Duodenal mucosa (tissue), 2 donors: Measurements from ENCODE around the gene UBL3.

Source experiments
- H3K27ac ChIP-seq: one replicate; pipeline ENCODE4 v1.7.0; 2013; ENCODE audit warnings: low read depth, low read length
- H3K27me3 ChIP-seq, 2 donors: one replicate each; pipeline ENCODE4 v1.7.0; 2013; ENCODE audit warnings: low read length in 2 of 2, control low read depth in 1 of 2; ENCODE audit not compliant: insufficient read depth in 2 of 2, control insufficient read depth in 1 of 2
- H3K36me3 ChIP-seq, 2 donors: one replicate each; pipeline ENCODE4 v1.7.0; 2013; ENCODE audit warnings: low read length in 2 of 2, control low read depth in 1 of 2; ENCODE audit not compliant: insufficient read depth in 2 of 2, control insufficient read depth in 1 of 2
- H3K4me1 ChIP-seq, 2 donors: one replicate each; pipeline ENCODE4 v1.7.0; 2013; ENCODE audit warnings: low read length in 2 of 2, control low read depth in 1 of 2; ENCODE audit not compliant: insufficient read depth in 2 of 2, control insufficient read depth in 1 of 2
- H3K4me3 ChIP-seq, 2 donors: one replicate each; pipeline ENCODE4 v1.7.0; 2013; ENCODE audit warnings: low read length in 2 of 2, low read depth in 1 of 2
- H3K9ac ChIP-seq, 2 donors: one replicate each; pipeline ENCODE4 v1.7.0; 2013; ENCODE audit warnings: low read length in 2 of 2, low read depth in 1 of 2
- H3K9me3 ChIP-seq, 2 donors: one replicate each; pipeline ENCODE4 v1.7.0; 2013; ENCODE audit warnings: low read length in 2 of 2, control low read depth in 1 of 2; ENCODE audit not compliant: control insufficient read depth in 1 of 2

The UBL3 gene

DNA sequence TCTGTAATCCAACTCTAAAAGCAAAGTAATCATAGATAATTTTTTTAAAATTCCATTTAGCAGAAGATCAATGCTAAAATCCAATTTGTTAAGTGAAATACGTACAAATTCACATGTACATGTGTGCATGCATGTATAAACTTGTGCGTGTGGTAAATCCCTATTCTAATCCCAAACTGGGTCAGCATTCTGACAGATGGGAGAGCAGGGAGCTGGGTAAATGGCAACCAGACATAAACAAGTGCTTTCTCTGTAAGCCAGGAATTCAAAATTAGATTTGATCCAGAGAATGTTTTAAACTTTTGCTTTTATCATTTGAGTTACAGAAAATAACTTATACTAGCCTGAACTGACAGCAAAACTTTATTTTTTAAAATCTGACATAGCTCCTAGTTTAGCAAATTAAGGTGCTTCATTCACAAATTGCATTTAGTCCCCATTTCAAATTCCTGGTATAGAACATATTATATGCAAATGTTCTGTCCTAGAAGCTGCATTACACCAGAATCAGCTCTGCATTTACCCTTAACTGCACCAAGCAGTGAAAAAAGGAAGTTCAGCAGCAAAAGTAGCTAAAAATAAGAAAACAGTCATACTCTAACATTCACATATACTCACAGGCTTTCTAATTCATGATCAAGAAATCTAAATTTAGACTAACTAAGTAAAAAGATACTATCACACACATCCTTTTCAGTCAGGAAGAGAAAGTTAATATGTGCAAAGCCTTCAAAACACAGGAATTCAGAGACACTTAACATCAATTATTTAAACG lies 32.6 kb downstream of the UBL3 start:
- Histone ChIP-seq H3K27ac (no peak overlapping the region), H3K4me3 (no peak overlapping the region), H3K27me3 (no peaks in the 10 kb centered on the region), H3K36me3 (no peaks in the 10 kb centered on the region), H3K4me1 (peaks cover 11 to 12% of the 10 kb centered on the region in 2 donors), H3K9ac (no peak overlapping the region), H3K9me3 (no peaks in the 10 kb centered on the region)

DNA sequence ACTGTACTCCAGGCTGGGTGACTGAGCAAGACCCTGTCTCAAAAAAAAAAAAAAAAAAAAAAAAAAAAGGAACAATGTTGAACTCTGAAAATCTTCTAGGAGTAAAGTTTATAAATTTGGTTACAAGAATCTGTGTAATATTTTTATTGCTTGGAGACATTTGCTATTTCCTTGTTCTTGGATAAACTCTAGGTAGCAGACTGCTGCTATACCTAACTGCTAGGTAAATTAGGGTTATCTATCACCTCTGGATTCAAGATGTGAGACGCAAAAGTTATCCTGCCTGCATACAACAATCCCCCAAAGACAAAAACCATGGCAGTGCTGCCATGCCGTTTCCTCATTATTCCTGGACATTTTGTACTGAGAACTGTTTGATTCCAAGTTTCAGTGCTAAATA lies 33.7 kb downstream of the UBL3 start:
- no peak overlapping the region for H3K27ac ChIP-seq
- H3K36me3 ChIP-seq, result no peaks in the 10 kb centered on the region
- H3K9me3 ChIP-seq, result no peaks in the 10 kb centered on the region
- peaks cover 11 to 18% of the 10 kb centered on the region in 2 donors for H3K4me1 ChIP-seq
- no peak overlapping the region for H3K9ac ChIP-seq
- H3K27me3 ChIP-seq, result no peaks in the 10 kb centered on the region
- H3K4me3 ChIP-seq, result no peak overlapping the region

DNA sequence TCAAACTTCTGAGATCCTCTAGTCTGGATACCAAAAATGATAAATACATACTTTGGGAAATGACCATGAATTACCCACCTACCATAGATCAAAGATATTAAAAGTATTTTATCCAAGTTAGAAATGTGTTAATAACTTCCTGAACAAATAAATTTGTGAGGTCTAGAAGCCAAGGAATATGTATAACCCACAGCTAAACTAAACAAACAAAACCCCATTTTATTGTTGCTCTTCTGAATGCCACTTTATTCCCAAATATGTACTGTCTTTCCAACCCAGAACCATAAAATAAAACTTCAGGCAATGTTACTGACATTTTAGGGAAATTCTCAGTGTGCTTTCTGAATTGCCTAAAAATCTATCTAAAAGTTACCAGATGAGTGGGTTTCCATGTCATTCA lies 35.1 kb downstream of the UBL3 start:
- no peaks in the 10 kb centered on the region for H3K27me3 ChIP-seq
- peaks cover 18 to 32% of the 10 kb centered on the region in 2 donors for H3K4me1 ChIP-seq
- H3K36me3 ChIP-seq, result no peaks in the 10 kb centered on the region
- H3K27ac ChIP-seq, result no peak overlapping the region
- H3K4me3 ChIP-seq, result no peak overlapping the region
- no peaks in the 10 kb centered on the region for H3K9me3 ChIP-seq
- no peak overlapping the region for H3K9ac ChIP-seq

DNA sequence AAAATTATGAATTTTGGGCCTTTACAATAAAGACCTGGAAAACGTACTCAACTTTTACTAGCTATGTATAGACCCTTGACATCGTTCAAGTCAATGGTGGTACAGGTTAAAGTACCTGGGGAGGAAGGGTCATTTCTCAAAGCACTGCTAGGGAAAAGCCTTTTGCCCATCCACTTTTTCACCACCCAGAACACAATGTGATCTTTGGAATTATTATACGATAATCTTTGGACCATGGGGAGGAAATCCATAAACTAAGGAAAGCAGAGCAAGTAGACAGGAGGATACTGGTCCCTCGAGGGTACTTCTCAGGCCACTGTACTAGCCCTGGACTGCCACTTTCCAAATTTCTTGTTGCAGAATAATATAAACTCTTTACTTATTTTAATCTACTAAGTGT lies 39.5 kb downstream of the UBL3 start:
- Histone ChIP-seq H3K27ac (no peak overlapping the region), H3K9me3 (no peaks in the 10 kb centered on the region), H3K4me1 (peaks cover 22 to 34% of the 10 kb centered on the region in 2 donors), H3K4me3 (peak overlapping the region in 1 of 2 donors; percentile 3), H3K27me3 (no peaks in the 10 kb centered on the region), H3K9ac (no peak overlapping the region), H3K36me3 (no peaks in the 10 kb centered on the region)

DNA sequence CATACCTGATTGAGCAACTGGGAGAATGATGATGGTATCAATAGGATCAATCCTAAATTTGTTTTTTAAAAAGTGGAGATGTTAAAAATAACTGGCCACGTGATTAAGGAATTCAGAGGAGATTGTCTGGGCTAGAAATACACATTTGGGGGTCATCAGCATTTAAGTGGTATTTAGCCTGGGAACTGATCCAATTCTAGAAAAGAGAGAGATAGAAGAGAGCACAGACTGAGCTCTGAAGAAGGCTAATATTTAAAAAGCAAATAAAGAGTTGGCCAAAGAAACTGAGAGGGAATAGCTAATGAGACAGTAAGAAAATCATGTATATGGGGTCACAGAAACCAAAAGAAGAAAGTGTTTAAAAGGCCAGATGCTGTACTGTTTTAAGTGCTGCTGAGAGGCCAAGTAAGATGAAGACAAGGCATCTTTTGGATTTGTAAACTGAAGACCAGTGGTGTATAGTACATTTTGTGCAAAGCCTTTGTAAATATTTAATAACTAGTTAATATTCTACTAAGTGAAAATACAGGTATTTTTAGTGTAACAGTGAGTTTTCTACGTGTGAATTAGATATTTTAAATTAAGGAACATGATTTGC lies 40.2 kb downstream of the UBL3 start:
- no peak overlapping the region for H3K27ac ChIP-seq
- H3K4me3 ChIP-seq, result no peak overlapping the region
- no peaks in the 10 kb centered on the region for H3K27me3 ChIP-seq
- peaks cover 22 to 34% of the 10 kb centered on the region in 2 donors for H3K4me1 ChIP-seq
- H3K36me3 ChIP-seq, result no peaks in the 10 kb centered on the region
- no peaks in the 10 kb centered on the region for H3K9me3 ChIP-seq
- H3K9ac ChIP-seq, result no peak overlapping the region

DNA sequence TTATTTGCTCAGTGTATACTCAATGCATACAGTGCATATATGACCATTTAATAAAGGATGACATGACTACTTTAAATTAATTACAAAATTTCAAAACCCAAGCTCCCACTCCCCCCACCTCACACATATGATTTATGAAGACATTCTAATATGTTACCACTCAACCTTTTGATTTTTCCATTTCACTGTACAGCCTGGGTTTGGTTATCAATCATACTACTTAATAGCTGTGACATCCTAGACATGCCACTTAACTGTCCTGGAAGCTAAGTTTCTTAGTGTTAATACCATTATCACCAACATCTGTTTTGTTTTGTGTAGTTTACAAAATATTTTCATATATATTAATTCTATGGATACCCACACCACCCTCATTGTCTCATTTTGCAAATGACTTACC lies 42.2 kb downstream of the UBL3 start:
- Histone ChIP-seq H3K9ac (no peak overlapping the region), H3K27ac (no peak overlapping the region), H3K27me3 (no peaks in the 10 kb centered on the region), H3K4me1 (peaks cover 22 to 34% of the 10 kb centered on the region in 2 donors), H3K9me3 (no peaks in the 10 kb centered on the region), H3K4me3 (no peak overlapping the region), H3K36me3 (no peaks in the 10 kb centered on the region)

DNA sequence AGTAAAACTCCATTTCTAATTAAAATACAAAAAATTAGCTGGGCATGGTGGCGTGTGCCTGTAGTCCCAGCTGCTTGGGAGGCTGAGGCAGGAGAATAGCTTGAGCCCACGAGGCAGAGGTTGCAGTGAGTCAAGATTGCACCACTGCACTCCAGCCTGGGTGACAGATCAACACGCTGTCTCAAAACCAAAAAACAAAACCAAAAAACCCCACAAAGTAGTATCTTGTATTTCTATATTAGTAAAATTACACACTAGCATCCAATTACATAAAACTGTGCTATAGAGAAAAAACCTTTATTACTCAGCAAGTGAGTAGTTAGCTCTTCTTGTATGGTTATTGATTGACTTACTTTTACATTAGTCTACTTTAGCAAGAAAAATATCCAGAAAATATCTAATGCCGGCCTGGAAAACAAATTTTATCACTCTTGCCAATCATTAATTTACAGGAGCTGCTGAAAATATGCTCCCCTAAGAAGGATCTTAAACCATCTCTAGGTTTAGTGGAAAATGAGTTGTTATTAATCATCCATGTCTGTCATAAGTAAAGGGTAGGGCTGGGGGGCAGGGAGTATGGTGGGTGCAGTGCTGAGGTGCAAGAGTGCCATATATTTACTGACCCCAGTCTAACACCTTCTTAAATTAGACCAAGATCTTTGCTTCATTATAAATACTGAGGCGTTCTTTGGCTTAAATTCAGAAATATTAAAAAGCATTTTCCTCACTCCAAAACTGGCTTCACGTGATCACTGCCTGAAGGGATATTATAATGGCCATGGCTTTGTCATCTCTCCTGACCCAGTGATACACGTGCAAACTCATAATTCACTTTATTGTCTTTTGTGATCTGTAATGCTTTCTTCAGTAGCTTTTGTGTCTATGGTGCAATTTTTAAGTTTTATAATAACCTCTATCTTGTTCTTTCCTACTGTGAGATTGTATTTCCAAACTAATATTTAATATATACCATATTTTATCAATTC lies 44.1 kb downstream of the UBL3 start:
- Histone ChIP-seq H3K27me3 (no peaks in the 10 kb centered on the region), H3K4me3 (no peak overlapping the region), H3K4me1 (peaks cover 22 to 23% of the 10 kb centered on the region in 2 donors), H3K27ac (no peak overlapping the region), H3K9me3 (no peaks in the 10 kb centered on the region), H3K36me3 (no peaks in the 10 kb centered on the region), H3K9ac (no peak overlapping the region)

DNA sequence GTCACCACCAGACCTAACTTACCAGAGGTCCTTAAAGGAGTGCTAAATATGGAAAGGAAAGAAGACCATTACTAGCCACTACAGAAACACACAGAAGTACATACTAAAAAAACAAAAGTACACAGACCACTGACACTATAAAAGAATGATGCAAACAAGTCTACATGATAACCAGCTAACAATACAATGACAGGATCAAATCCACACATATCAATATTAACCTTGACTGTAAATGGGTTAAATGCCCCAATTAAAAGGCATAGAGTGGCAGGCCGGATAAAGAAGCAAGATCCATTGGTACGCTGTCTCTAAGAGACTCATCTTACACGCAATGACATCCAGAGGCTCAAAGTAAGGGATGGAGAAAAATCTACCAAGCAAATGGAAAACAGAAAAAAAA lies 47.2 kb downstream of the UBL3 start:
- H3K9me3 ChIP-seq, result no peaks in the 10 kb centered on the region
- H3K27me3 ChIP-seq, result no peaks in the 10 kb centered on the region
- H3K4me1 ChIP-seq, result peaks cover 0 to 5% of the 10 kb centered on the region in 2 donors
- no peaks in the 10 kb centered on the region for H3K36me3 ChIP-seq
- no peak overlapping the region for H3K9ac ChIP-seq
- no peak overlapping the region for H3K27ac ChIP-seq
- H3K4me3 ChIP-seq, result no peak overlapping the region

DNA sequence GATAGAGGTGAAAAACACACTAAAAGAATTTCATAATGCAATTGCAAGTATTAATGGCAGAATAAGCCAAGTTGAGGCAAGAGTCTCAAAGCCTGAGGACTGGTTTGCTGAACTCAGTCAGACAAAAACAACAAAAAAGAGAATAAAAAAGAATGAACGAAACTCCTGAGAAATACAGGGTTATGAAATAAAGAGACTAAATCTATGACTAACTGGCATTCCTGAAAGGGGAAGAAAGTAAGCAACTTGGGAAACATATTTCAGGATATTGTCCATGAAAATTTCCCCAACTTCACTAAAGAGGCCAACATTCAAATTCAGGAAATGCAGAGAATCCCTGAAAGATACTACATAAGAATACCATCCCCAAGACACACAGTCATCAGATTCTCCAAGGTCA lies 47.8 kb downstream of the UBL3 start:
- no peaks in the 10 kb centered on the region for H3K36me3 ChIP-seq
- no peaks in the 10 kb centered on the region for H3K27me3 ChIP-seq
- peaks cover 0 to 5% of the 10 kb centered on the region in 2 donors for H3K4me1 ChIP-seq
- no peak overlapping the region for H3K27ac ChIP-seq
- no peak overlapping the region for H3K9ac ChIP-seq
- no peak overlapping the region for H3K4me3 ChIP-seq
- H3K9me3 ChIP-seq, result no peaks in the 10 kb centered on the region
